ENCODE results near the gene KRTAP5-11.
"Not testable (repeated sequence)": the region's sequence is repeated elsewhere in the genome, so short reads cannot be mapped to it uniquely, and the experiment has no call there.

Gene KRTAP5-11

DNA sequence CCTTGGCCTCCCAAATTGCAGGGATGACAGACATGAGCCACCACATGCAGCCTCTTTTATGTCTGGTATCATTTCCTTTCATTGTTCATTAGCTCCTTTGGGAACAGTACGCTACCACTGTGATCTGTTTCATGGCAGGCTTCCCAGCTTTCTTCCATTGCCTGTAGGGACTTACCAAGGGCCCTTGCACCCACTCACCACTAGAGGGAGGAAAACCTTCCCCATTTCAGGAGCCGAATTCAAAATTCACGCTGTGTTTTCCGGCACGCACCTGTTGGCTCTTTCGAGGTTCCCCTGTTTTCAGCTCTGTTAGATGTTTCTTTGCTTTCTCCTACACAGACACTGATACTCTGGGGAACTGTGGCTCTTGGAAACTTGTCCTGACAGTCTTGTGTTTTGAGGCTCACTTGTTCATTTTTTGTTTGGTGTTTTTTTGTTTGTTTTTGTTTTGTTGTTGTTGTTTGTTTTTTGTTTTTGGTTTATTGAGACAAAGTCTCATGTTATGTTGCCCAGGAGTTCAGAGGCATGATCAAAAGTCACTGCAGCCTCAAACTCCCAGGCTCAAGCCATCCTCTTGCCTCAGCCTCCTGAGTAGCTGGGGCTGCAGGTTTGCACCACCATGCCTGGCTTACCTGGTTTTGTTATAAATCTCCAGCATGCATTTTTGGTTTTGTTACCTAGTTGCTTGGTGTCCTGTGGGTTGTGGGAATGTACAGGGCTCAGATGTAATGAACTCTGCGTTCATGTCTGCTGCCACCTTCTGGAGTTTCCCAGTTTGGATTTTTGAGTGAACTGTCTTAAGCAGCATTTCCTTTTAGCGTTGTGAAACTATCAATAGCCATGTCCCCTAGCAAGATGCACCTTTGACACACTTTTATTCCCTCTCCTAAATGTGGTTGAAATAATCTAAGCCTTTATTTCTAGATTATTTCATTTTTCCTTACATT, 2.3 kb downstream of the KRTAP5-11 start:
- DNase-seq = peak; percentile 59

DNA sequence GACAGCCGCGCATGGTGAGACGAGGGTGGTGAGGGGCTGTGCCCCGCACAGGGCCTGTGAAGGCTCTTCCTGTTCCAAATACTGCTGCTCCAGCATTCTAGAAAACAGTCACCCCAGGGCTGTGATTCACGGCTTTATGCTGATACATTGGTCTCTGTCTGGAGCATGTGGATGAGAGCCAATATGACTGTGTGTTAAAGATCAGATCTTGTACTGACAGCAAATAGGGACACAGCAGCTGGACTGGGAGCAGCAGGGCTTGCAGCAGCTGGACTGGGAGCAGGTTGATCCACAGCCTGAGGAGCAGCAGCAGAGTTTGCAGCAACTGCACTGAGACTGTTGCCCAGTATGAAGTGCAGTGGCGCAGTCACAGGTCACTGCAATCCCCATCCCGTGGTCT, 3.2 kb downstream of the KRTAP5-11 start:
- not testable (repeated sequence) for DNase-seq

DNA sequence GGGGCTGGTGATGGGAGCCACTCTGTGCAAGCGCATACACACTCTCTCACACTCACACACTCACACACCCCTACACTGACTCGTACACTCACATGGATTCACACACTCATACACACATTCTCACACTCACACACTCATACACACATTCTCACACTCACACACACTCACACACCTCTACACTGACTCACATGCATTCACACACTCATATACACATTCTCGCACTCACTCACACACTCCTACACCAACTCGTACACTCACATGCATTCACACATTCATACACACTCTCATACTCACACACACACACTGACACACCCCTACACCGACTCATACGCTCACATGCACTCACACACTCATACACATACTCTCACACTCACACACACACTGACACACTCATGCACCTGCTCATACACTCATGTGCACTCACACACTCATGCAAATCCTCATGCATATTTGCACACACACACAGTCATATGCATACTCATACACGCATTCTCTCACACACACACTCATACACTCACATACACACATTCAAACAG, 5.1 kb downstream of the KRTAP5-11 start:
- DNase-seq = no peak

DNA sequence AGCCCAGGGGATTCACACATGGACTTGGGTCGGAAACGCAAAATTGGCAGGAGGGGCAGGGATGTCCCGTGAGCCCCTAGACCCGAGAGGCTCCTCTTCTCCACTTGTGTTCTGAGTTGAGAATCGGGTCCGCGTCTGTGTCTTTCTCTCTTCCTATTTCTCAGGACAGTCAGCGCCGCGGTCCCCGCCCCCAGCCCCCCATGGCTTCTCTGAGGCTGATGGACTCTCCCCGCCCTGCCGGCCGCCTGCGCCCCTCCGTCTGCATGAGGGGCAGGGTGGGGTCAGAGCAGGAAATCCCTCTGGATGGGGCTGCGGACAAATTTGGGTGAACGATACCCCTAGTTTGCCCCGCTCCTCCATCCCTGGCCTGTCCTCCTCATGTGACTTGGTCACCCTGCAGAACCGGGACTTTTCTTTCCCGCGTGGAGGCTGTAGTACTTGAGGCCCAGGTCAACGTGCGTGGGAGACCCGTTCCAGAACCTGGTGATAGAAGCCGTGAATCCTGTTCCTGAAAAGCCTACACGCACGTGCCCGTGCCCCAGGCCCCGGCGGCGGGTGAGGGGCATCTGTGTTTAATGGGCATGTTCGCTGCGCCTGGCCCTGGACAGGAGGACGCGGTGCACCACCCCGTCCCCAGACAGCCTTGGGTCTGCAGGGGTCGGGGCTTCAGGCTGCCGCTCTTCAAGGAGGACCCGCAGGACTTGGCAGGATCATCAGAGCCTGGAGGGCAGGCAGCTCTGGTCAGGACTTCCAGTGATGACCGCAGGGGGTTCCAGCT, 5.8 kb downstream of the KRTAP5-11 start:
- not testable (repeated sequence) for DNase-seq

DNA sequence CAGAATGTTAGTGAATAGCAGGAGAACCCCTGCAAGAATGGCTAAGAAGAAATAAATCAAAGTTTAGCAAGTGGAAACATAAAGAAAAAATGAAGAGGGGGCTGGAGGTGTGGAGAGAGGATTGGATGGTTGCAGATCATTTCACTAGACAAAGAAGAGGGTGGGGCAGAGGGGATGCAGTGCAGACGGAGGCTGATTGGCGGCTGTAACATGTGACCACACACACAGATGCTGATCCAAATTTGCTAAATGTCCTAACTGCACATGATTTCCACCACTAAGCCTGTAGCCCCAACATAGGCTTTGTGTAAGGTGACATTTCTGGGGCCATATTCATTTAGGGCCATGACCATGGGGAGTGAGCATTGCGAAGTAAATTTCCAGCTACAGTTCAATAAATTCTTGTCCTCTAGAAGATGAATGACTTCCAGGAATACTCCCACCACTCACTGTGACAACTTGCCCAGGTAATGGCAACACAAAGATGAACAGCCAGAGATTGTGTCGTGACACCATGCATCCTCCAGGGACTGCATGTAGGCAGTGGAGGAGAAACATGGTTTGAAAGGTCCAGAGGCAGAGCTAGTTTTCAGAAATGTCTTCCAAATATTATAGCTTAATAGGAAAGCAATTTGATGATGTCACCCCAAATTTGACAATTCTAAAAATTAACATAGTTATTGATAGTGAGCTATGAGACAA, 6.8 kb downstream of the KRTAP5-11 start:
- DNase-seq = no peak

DNA sequence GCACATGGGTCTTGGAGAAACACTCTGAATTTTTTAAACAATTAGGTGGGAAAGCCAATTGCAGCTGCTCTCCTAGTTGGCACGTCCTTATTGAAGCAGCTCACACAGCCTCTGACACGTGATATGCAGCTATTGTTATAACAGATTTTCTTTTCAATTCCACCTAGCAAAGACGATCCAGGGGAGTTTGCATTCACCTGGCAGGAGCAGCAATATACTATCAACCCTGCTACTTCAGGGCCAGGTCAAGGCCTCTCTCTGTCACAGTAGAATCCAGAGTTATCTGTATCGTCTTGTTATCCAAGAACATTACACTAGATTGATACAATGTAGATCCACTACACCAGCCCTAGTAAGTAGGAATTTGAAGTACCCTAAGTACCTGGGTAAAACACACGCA, 8.3 kb downstream of the KRTAP5-11 start:
- DNase-seq = no peak

DNA sequence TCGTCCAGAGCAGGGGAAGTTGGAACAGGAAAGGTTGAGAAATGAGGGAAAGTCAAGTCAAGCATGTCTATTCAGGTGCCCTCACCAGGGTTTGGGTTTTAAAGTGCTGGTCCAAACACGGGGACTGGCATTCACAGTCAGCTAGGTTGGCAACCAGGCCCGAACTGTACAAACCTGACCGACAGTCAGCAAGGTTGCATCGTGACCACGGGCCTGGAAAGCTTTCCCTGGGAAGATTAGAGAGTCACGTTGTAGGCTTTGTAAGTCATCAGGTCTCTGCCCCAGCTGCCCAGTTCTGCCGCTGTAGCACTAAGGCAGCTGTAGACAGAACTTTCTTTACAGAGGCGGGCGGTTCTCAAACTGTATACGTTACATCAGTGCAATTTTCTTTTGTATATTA, 9.9 kb downstream of the KRTAP5-11 start:
- no peak for DNase-seq

DNA sequence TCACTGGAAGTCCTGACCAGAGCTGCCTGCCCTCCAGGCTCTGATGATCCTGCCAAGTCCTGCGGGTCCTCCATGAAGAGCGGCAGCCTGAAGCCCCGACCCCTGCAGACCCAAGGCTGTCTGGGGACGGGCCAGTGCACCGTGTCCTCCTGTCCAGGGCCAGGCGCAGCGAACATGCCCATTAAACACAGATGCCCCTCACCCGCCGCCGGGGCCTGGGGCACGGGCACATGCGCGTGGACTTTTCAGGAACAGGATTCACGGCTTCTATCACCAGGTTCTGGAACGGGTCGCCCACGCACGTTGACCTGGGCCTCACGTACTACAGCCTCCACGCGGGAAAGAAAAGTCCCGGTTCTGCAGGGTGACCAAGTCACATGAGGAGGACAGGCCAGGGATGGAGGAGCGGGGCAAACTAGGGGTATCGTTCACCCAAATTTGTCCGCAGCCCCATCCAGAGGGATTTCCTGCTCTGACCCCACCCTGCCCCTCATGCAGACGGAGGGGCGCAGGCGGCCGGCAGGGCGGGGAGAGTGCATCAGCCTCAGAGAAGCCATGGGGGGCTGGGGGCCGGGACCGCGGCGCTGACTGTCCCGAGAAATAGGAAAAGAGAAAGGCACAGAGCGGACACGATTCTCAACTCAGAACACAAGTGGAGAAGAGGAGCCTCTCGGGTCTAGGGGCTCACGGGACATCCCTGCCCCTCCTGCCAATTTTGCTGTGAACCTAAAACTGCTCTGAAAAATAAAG, 11.4 kb downstream of the KRTAP5-11 start:
- not testable (repeated sequence) for DNase-seq

DNA sequence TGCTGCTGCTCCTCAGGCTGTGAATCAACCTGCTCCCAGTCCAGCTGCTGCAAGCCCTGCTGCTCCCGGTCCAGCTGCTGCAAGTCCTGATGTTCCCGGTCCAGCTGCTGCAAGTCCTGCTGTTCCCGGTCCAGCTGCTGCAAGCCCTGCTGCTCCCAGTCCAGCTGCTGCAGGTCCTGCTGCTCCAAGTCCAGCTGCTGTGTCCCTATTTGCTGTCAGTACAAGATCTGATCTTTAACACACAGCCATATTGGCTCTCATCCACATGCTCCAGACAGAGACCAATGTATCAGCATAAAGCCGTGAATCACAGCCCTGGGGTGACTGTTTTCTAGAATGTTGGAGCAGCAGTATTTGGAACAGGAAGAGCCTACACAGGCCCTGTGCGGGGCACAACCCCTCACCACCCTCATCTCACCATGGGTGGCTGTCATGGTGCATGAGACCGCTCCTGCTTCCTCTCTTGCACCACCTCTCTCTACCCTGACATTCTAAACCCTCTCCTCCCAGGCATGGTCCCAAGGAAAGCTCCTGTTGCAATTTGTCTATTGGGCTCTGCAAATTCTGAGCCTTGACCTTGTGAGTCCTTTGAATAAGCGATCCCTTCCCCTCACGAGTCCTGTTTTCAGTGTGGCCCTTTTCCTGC, 13.8 kb downstream of the KRTAP5-11 start:
- DNase-seq = no peak

DNA sequence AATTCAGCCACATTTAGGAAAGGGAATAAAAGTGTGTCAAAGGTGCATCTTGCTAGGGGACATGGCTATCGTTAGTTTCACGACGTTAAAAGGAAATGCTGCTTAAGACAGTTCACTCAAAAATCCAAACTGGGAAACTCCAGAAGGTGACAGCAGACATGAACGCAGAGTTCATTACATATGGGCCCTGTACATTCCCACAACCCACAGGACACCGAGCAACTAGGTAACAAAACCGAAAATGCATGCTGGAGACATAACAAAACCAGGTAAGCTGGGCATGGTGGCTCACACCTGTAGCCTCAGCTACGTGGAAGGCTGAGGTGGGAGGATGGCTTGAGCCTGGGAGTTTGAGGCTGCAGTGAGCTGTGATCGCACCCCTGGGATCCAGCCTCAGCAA, 15.0 kb downstream of the KRTAP5-11 start:
- DNase-seq = not testable (repeated sequence)

DNA sequence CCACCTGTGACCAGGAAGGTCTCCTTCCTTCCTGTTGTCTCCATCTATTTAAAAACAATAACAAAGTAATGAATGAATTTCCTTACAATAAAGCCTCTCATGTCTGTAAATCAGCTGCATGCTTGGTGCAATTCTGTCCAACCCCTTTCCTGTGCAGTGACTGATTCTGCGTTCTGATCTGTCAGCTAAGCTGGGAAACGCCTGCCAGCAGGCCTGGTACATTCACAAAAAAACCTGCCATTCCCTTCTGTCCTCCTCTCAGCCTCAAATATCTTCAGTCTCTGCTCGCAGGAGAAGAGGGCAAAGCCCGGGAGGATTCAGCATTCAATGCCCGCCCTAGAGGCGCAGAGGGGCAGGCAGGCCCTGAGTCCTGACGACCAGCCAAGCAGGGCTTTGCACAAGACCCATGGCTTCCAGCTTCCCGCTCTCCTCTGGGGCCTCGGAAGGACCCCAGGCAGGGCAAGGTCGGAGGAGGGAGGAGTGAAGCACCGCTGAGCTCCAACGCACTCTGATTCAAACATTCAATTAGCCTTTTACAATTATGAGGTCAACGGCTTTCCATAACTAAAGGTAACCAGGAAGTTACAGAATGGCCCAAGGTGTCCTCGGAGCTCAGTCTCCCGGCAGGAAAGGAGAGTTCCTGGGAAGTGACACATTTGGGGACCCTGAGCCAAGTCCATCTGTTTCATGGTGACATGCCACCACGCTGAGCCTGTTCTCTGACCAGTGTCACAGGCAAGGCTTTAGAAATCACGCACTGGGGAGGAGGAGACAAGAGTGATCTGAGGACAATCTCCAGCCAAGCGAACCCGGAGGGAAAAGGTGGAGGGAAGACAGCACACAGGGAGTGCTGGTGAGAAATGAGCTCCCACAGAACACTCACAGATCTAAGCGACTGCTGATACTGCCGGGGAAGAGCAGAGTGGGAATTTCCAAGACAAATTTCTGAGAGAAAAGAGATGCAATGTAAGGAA, 15.8 kb downstream of the KRTAP5-11 start:
- DNase-seq = not testable (repeated sequence)

DNA sequence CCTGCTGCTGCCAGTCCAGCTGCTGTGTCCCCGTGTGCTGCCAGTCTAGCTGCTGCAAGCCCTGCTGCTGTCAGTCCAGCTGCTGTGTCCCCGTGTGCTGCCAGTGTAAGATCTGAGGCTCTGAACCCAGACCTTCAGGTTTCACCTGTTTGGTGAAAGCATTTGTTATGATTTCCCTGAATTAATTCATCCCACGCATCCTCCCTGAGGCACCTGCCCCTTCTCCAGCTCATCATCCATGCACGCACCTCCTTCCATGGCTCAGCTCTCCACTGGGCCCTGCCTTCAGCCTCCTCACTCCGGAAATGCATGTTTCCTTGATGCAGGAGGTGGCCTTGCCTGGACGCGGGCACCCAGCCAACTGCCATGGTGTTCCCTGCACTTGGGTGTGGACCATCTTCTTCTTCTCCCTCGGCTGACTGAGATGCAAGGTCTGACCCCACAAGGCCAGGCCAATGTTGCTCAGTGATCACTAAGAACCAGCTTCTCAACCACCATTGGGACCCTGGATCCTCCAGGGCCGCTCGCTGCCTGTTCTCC, 16.5 kb downstream of the KRTAP5-11 start:
- no peak for DNase-seq

DNA sequence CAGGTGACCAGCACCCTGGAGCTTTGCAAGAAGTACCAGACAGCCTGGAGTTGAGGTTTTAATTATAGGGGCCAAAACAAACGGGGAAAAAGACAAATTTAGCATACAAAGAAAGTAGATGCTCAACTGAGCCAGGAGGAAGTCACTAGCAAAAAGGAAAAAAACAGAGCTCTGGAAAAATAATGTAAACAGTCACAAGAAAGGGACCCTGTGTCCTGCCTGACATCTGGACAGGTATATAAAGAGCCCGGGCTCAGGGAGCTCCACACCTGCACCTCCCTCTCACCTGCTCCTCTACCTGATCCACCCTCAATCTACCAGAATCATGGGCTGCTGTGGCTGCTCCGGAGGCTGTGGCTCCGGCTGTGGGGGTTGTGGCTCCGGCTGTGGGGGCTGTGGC, 17.4 kb downstream of the KRTAP5-11 start, which contains the start of gene KRTAP5-10:
KRTAP5-10 (plus strand) TSS at position 301 of the 400 bp plus-strand sequence; CDS start at position 326, 25 bp downstream.
- no peak for DNase-seq

DNA sequence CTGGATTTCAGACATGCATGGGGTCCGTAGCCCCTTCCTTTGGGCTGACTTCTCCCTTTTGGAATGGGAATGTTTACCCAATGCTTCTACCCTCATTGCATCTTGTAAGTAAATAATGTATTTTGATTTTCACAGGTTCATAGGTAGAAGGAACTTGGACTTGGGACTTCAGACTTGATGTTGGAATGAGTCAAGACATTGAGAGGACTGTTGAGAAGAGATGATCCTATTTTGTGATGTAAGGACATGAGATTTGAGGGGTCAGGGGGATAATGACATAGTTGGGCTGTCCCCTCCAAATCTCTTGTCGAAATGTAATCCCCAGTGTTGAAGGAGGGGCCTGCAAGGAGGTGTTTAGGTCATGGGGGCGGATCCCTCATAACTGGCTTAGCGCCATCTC, 18.2 kb downstream of the KRTAP5-11 start:
- no peak for DNase-seq

DNA sequence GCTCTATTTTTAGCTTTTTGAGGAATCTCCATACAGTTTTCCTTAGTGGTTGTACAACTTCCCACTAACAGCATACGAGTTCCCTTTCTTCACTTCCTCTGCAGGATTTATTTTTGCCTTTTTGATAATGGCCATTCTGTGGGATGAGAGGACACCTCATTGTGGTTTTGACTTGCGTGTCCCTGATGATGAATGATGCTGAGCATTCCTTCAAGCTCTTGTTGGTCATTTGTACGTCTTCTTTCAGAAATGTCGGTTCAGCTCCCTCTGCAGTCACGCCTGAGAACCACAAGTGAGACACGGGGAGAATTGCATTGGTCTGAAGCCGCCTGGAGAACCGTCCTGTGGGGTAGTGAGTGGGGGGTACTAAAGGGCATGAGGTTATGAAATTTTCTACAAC, 19.3 kb downstream of the KRTAP5-11 start:
- DNase-seq = no peak

DNA sequence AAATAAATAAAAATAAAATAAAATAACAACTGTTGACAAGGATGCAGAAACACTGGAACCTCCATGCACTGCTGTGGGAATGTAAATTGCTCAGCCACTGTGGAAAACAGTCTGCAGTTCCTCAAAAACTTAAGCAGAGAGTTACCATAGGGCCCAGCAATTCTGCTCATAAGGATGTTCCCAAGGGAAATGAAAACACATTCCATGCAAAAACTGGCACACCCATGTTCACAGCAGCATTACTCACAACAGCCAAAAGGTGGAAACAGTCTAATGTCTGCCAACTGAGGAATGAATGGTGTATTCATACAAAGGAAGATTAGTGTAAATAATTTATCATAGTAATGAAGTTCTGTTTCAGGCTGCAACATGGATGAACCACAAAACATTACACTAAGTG, 20.6 kb downstream of the KRTAP5-11 start:
- DNase-seq = no peak

DNA sequence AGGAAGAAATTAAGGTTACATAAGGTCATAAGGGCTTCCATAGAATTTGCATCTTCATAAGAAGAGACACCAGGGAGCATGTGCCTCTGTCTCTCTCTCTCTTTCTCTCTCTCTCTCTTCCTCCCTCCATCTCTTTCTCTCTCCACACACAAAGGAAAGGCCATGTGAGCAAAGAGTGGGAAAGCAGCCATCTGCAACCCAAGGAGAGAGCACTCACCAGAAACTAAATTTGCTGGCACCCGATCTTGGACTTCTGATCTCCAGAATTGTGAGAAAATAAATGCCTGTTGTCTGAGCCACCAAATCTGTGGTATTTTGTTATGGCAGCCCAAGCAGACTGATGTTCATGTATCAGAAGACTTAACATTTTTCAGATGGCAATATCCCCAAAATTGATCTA, 23.7 kb downstream of the KRTAP5-11 start:
- no peak for DNase-seq

DNA sequence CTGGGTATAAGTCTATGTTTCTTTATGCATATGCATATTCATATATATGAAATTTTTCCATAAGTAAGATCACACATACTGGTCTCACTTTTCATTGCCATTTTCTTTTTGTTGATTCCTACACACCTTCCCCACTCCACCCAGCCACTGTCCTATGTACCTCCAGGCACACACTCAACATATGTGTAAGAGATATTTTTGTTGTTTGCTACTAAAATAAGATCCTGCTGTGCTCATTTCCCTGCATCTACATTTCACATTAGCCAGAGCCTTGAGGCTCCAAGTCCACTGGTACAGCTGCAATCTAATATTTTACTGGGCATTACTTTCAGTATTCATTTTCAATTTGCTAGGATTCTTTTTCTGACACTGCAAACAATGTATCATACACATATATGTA, 25.4 kb downstream of the KRTAP5-11 start:
- DNase-seq = no peak

DNA sequence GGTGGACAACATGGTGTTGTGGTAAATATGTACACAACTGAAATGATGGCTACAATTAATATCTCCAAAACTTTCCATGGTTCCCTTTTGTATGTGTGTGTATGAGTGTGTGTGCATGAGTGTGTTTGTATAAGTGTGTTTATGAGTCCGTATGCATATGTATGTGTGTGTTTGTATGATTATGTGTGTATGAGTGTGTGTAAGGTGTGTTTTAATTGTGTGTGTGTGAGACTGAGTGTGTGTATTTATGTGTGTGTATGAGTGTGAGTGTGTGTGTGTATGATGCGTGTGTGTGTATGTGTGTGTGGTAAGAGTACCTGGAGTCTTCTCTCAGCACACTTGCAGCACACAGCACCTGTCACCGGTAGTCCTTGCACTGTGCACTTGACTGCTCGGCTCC, 26.7 kb downstream of the KRTAP5-11 start:
- no peak for DNase-seq

DNA sequence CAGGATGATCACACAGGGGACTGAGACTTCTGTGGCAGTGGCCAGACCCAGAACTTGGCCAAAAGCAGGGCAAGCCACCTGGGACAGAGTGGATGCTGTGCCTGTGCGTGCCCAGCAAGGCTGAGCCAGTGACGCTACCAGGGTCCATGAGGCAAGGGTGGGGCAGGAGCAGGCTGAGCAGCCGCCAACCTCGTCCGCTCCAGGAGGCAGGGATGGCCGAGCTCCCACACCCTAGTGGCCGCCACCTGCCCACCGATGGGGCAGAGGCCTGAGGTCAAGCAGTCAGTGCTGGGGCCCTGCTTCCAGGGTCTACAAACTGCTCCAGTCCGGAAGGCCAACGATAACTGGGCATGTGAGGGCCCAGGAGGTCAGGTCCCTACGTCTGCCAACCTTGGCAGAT, 27.2 kb downstream of the KRTAP5-11 start:
- no peak for DNase-seq

Measured in SHP77 treated with DMSO at 0.1 percent for 48 hours (cell line).